Neural cell (in vitro differentiated cells): ENCODE data around the gene SDCBP2. TPM values are rescaled to one million over a fixed set of nuclear protein-coding genes. Genes with fewer than 3 reads are reported as not detected.

ENCODE experiments used
- H2AFZ ChIP-seq: fragments of 200-600, 300-800 bp; sonication (generic), shearing (Covaris generic); 2 replicates; pipeline ENCODE4 v1.6.0; 2014; ENCODE audit warnings: low read depth, mild to moderate bottlenecking, antibody characterized with exemption, low read length, moderate library complexity
- H3F3A ChIP-seq: fragments of 200-600 bp; shearing (Covaris generic); 2 replicates; pipeline ENCODE4 v1.6.1; 2016; ENCODE audit warnings: mild to moderate bottlenecking, moderate library complexity, mixed read lengths, antibody characterized with exemption, low read length; ENCODE audit not compliant: insufficient read depth, poor library complexity, severe bottlenecking
- H3K27ac ChIP-seq: fragments of 200-600, 300-800 bp; sonication (generic), shearing (Covaris generic); 2 replicates; pipeline ENCODE4 v1.5.1; 2014; ENCODE audit warnings: mild to moderate bottlenecking, low read length, moderate library complexity
- H3K27me3 ChIP-seq: fragments of 300-800, 200-600 bp; sonication (generic), shearing (Covaris generic); 2 replicates; pipeline ENCODE4 v1.6.0; 2014; ENCODE audit warnings: mild to moderate bottlenecking, low read depth, low read length, moderate library complexity; ENCODE audit not compliant: insufficient read depth
- H3K36me3 ChIP-seq: fragments of 300-800, 200-600 bp; sonication (generic), shearing (Covaris generic); 2 replicates; pipeline ENCODE4 v1.5.1; 2014; ENCODE audit warnings: mild to moderate bottlenecking, antibody characterized with exemption, low read length, moderate library complexity; ENCODE audit not compliant: insufficient read depth
- H3K4me2 ChIP-seq: fragments of 300-800, 200-600 bp; sonication (generic), shearing (Covaris generic); 2 replicates; pipeline ENCODE4 v1.6.0; 2014; ENCODE audit warnings: mild to moderate bottlenecking, low read length
- H3K4me3 ChIP-seq: fragments of 300-800, 200-600 bp; sonication (generic), shearing (Covaris generic); 2 replicates; pipeline ENCODE4 v1.5.1; 2014; ENCODE audit warnings: mild to moderate bottlenecking, low read length, moderate library complexity
- H3K79me2 ChIP-seq: fragments of 200-600 bp; shearing (Covaris generic); replicated peaks from 2 replicates; pipeline ENCODE4 v1.6.0; 2014; ENCODE audit warnings: mild to moderate bottlenecking, low read length, moderate library complexity; ENCODE audit not compliant: insufficient read depth
- H3K9ac ChIP-seq: fragments of 300-800, 200-600 bp; sonication (generic), shearing (Covaris generic); 2 replicates; pipeline ENCODE4 v1.6.1; 2016; ENCODE audit warnings: mild to moderate bottlenecking, low read length, mixed read lengths
- H3K9me2 ChIP-seq: fragments of 200-600 bp; shearing (Covaris generic); 2 replicates; pipeline ENCODE4 v1.6.1; 2016; ENCODE audit warnings: mild to moderate bottlenecking, low read length, mixed read lengths; ENCODE audit not compliant: insufficient read depth
- H3K9me3 ChIP-seq: fragments of 200-600, 300-800 bp; sonication (generic), shearing (Covaris generic); 2 replicates; pipeline ENCODE4 v1.6.1; 2016; ENCODE audit warnings: mild to moderate bottlenecking, mixed run types, low read length, moderate library complexity, mixed read lengths
- H4K20me1 ChIP-seq: fragments of 200-600 bp; shearing (Covaris generic); 2 replicates; pipeline ENCODE4 v1.6.1; 2016; ENCODE audit warnings: mild to moderate bottlenecking, mixed run types; ENCODE audit not compliant: insufficient read depth
- CTCF ChIP-seq: fragments of 450-650 bp; IDR thresholded peaks from 2 replicates; pipeline ENCODE4 v1.5.1; 2014; ENCODE audit warnings: antibody characterized with exemption, mild to moderate bottlenecking, moderate library complexity; ENCODE audit not compliant: poor library complexity, severe bottlenecking
- EP300 ChIP-seq: fragments of 450-650 bp; conservative IDR thresholded peaks from 2 replicates; pipeline ENCODE4 v1.6.1; 2014; ENCODE audit warnings: antibody characterized with exemption, mild to moderate bottlenecking, moderate library complexity; ENCODE audit not compliant: poor library complexity, severe bottlenecking
- EZH2 ChIP-seq: fragments of 200-600, 300-800 bp; shearing (Covaris generic), sonication (generic); IDR thresholded peaks from 2 replicates; pipeline ENCODE4 v1.6.1; 2014; ENCODE audit warnings: antibody characterized with exemption, low read length, borderline replicate concordance, mild to moderate bottlenecking; ENCODE audit not compliant: insufficient read depth, poor library complexity, severe bottlenecking
- MXI1 ChIP-seq: fragments of 450-650 bp; conservative IDR thresholded peaks from 2 replicates; pipeline ENCODE4 v1.6.1; 2014; ENCODE audit warnings: antibody characterized with exemption, mild to moderate bottlenecking; ENCODE audit not compliant: poor library complexity, severe bottlenecking
- POLR2AphosphoS5 ChIP-seq: IDR thresholded peaks from 2 replicates; pipeline ENCODE4 v1.6.1; 2012
- RAD21 ChIP-seq: fragments of 450-650 bp; conservative IDR thresholded peaks from 2 replicates; pipeline ENCODE4 v1.6.1; 2014; ENCODE audit warnings: antibody characterized with exemption, mild to moderate bottlenecking, moderate library complexity
- SMC3 ChIP-seq: fragments of 450-650 bp; conservative IDR thresholded peaks from 2 replicates; pipeline ENCODE4 v1.6.1; 2014; ENCODE audit warnings: antibody characterized with exemption, mild to moderate bottlenecking, moderate library complexity; ENCODE audit not compliant: poor library complexity
- TAF1 ChIP-seq: IDR thresholded peaks from 2 replicates; pipeline ENCODE4 v1.6.1; 2012; ENCODE audit warnings: low read depth
- polyA plus RNA-seq: library from polyadenylated mRNA; depleted of rRNA; stranded (reverse); fragments of >200 nt; gene quantifications from 2 replicates; pipeline ENCODE4 v1.2.3, GENCODE V29; 2014
- TF ChIP-seq, protein P1 (sequence below): IDR thresholded peaks from 2 replicates; pipeline ENCODE4 v1.6.1; 2012; ENCODE audit warnings: borderline replicate concordance

SDCBP2 gene
- polyA plus RNA-seq, 1 donor from 2014 or later: 5.2 TPM

DNA sequence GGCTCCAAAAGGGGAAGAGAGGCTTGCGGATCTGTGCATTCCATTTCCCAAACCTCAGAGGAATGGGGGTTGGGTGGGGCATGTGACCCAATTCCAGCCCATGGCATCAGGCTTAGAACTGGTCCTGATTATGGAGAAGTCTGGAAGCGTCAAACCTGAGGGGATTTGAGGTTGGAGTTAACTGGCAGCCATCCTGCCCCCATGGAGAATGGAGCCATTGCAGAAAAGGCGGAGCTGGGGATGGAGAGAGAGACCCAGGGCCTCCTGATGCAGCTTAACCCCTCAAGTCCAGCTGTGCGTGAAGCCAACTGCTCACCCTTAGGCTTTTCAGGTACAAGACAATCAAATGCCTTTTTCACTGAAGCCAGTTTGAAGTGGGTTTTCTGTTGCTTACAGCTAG lies 9.9 kb upstream of the SDCBP2 start:
- H3K9me3 ChIP-seq: no peaks in the 10 kb centered on the region
- H3F3A ChIP-seq: no peaks in the 10 kb centered on the region
- H2AFZ ChIP-seq: no peak overlapping the region
- H3K36me3 ChIP-seq: no peaks in the 10 kb centered on the region
- H4K20me1 ChIP-seq: no peaks in the 10 kb centered on the region
- TF ChIP-seq, protein P1, sequence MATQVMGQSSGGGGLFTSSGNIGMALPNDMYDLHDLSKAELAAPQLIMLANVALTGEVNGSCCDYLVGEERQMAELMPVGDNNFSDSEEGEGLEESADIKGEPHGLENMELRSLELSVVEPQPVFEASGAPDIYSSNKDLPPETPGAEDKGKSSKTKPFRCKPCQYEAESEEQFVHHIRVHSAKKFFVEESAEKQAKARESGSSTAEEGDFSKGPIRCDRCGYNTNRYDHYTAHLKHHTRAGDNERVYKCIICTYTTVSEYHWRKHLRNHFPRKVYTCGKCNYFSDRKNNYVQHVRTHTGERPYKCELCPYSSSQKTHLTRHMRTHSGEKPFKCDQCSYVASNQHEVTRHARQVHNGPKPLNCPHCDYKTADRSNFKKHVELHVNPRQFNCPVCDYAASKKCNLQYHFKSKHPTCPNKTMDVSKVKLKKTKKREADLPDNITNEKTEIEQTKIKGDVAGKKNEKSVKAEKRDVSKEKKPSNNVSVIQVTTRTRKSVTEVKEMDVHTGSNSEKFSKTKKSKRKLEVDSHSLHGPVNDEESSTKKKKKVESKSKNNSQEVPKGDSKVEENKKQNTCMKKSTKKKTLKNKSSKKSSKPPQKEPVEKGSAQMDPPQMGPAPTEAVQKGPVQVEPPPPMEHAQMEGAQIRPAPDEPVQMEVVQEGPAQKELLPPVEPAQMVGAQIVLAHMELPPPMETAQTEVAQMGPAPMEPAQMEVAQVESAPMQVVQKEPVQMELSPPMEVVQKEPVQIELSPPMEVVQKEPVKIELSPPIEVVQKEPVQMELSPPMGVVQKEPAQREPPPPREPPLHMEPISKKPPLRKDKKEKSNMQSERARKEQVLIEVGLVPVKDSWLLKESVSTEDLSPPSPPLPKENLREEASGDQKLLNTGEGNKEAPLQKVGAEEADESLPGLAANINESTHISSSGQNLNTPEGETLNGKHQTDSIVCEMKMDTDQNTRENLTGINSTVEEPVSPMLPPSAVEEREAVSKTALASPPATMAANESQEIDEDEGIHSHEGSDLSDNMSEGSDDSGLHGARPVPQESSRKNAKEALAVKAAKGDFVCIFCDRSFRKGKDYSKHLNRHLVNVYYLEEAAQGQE: no peak
- TF ChIP-seq EZH2: no peak
- no peak for TF ChIP-seq SMC3
- TF ChIP-seq TAF1: no peak
- no peak for TF ChIP-seq CTCF
- no peak overlapping the region for H3K9ac ChIP-seq
- H3K4me2 ChIP-seq: no peak overlapping the region
- no peak overlapping the region for H3K27ac ChIP-seq
- H3K4me3 ChIP-seq: no peak overlapping the region
- H3K27me3 ChIP-seq: no peaks in the 10 kb centered on the region
- H3K9me2 ChIP-seq: no peaks in the 10 kb centered on the region
- H3K79me2 ChIP-seq: no peaks in the 10 kb centered on the region

- Histone ChIP-seq H3K9ac (no peak overlapping the region), H3K27me3 (no peaks in the 10 kb centered on the region), H4K20me1 (no peaks in the 10 kb centered on the region), H3K79me2 (no peaks in the 10 kb centered on the region), H3K9me2 (no peaks in the 10 kb centered on the region), H3K4me2 (no peak overlapping the region), H3K9me3 (no peaks in the 10 kb centered on the region), H3F3A (no peaks in the 10 kb centered on the region), H2AFZ (no peak overlapping the region), H3K36me3 (no peaks in the 10 kb centered on the region), H3K27ac (no peak overlapping the region), H3K4me3 (no peak overlapping the region)
- TF ChIP-seq RAD21: no peak
- TF ChIP-seq MXI1: no peak
- TF ChIP-seq EP300: no peak
- TF ChIP-seq, protein P1: no peak
- no peak for TF ChIP-seq SMC3
- no peak for TF ChIP-seq TAF1
- no peak for TF ChIP-seq POLR2AphosphoS5
- no peak for TF ChIP-seq EZH2
- no peak for TF ChIP-seq CTCF
Observed at GRCh38 chr20:1338096-1338495, 9.2 kb upstream of the SDCBP2 start.
